Activated T-helper 9 cell treated with anti-CD3 and anti-CD28 coated beads, Interleukin-2, amount 50 U/mL, for 16 hours (primary cell): Measurements from ENCODE around the gene CRIP2.
A peak's percentile ranks its signal among the peaks of the same experiment; 100 is the strongest.

Source experiments
- DNase-seq: peaks from one replicate; pipeline ENCODE4 v3.0.0-alpha.2; 2020; ENCODE audit warnings: low read depth

CRIP2 gene

GRCh38 chr14:105499256-105500035 is 24.8 kb downstream of the CRIP2 start:
- no peak for DNase-seq

DNA sequence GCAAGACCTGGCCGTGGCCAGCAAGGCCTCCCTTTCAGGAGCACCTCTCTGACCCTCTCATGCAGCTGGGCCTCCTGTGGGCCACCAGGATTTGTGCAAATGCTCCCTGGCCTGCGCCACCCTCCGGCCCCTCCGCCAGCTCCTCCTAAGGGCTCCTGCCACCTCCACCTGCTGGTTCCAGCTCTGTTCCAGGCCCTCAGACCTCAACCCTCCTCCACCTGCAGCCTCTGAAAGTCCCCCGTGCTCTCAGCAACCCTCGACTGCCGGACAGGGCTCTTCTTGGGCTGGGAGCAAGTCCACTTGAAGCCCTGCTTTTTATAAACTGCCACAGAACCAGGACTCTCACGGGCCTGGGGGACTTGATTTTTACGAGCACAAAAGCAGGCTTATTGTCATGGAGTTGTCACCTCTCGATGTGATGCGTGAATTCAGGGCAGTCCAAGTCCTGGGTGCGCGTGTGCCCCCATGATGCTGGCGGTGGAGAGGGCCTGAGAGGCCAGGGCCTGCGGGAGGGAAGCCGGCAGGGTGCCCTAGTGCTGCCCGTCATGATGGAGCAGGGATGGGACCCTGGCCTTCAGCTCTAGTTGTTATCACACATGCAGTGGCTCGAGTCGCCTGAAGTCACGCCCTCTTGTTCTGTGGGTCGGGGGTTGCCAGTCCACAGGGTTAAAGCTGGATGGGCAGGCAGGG is 25.6 kb downstream of the CRIP2 start:
- no peak for DNase-seq

- DNase-seq = no peak
Measured at GRCh38 chr14:105500726-105501101, 26.1 kb downstream of the CRIP2 start.

DNA sequence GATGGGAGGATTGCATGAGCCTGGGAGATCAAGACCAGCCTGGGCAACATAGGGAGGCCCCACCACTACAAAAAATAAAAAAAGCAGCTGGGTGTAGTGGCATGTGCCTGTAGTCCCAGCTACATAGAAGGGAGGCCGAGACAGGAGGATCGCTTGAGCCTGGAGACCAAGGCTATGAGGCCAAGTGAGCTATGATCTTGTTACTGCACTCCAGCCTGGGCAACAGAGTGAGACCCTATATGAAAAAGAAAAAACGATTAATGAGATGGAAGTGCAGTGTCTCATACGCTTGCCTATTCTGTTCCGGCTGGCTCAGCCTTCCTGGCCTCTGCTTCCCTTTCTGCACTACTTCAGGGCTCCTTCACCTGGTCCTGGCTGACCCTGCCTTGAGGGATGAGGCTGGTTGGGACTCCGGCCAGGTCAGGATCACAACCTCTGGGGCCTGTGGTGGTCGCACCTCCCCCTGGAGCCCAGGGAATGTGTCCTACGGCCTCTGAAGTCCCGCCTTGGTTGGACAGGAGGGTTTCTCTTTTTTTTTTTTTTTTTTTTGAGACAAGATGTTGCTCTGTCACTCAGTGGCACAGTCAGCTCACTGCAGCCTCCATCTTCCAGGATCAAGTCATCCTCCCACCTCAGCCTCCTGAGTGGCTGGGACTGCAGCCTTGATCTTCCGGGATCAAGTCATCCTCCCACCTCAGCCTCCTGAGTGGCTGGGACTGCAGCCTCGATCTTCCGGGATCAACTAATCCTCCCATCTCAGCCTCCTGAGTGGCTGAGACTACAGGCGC is 27.1 kb downstream of the CRIP2 start:
- no peak for DNase-seq

GRCh38 chr14:105502446-105503295 is 28.1 kb downstream of the CRIP2 start:
- DNase-seq = no peak

- DNase-seq = no peak
Measured at GRCh38 chr14:105503296-105503640, 28.6 kb downstream of the CRIP2 start.

- DNase-seq = no peak
Measured at GRCh38 chr14:105503935-105504692, 29.5 kb downstream of the CRIP2 start.

GRCh38 chr14:105505101-105505500 is 30.5 kb downstream of the CRIP2 start:
- DNase-seq = no peak

GRCh38 chr14:105507247-105507646 is 32.6 kb downstream of the CRIP2 start:
- no peak for DNase-seq

- DNase-seq = no peak
Measured at GRCh38 chr14:105508069-105508468, 33.4 kb downstream of the CRIP2 start.

DNA sequence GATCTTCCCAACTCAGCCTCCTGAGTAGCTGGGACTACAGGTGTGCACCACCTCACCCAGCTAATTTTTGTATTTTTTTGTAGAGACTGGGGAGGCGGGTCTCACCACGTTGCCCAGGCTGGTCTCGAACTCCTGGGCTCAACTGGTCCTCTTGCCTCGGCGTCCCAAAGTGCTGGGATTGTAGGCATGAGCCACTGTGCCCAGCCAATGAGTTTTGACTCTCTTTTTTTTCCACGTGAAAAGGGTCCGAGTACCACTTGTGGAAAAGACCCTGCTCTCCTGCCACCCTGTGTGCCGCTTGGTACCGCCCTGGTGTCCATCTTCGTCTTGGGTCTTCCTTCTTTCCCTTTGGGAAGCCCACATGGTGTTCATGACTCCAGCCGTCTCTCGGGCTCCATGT is 34.0 kb downstream of the CRIP2 start:
- DNase-seq = no peak

GRCh38 chr14:105517096-105517495 is 42.5 kb downstream of the CRIP2 start:
- no peak for DNase-seq

DNA sequence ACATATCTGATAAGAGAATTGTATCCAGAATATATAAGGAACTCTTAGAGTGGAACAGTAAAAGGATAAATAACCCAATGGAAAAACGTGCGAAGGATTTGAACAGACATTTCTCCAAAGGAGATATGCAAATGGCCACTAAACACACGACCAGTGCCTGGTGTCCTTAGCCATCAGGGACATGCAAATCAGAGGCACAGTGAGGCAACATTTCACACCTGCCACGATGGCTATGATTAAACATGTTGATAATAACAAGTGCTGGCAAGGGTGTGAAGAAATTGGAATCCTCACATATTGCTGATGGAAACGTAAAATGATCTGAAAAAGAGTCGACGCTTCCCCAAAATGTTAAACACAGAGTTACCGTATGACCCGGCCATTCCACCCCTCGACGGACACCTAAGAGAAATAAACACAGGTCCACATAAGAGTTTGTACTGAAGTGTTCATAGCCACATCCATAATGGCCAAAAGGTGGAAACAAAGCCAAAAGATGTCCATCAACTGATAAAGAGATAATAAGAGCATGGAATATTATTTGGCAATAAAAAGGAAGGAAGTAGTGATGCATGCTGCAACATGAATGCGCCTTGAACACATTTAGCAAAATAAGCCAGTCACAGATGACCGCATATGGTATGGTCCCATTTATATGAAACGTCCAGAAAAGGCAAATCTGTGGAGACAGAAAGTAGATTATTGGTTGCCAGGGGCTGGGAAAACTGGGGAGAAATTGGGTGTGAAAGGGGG is 45.5 kb downstream of the CRIP2 start:
- no peak for DNase-seq

DNA sequence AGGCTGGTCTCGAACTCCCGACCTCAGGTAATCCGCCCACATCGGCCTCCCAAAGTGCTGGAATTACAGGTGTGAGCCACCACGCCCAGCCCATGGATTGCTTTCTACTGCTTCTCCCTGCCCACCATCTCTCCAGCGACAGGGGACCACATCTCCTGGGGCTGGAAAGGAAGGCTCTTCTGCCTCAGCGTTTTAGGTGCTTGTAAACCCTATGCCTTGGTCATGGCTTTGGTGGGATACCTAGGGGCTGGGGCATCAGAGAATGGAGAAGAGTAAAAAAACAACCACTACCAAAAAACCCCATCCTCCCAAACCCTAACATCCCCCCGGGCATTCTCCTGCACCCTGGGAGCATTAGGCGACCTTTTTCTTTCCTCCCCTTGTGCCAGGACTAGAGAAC is 50.7 kb downstream of the CRIP2 start:
- DNase-seq = no peak

DNA sequence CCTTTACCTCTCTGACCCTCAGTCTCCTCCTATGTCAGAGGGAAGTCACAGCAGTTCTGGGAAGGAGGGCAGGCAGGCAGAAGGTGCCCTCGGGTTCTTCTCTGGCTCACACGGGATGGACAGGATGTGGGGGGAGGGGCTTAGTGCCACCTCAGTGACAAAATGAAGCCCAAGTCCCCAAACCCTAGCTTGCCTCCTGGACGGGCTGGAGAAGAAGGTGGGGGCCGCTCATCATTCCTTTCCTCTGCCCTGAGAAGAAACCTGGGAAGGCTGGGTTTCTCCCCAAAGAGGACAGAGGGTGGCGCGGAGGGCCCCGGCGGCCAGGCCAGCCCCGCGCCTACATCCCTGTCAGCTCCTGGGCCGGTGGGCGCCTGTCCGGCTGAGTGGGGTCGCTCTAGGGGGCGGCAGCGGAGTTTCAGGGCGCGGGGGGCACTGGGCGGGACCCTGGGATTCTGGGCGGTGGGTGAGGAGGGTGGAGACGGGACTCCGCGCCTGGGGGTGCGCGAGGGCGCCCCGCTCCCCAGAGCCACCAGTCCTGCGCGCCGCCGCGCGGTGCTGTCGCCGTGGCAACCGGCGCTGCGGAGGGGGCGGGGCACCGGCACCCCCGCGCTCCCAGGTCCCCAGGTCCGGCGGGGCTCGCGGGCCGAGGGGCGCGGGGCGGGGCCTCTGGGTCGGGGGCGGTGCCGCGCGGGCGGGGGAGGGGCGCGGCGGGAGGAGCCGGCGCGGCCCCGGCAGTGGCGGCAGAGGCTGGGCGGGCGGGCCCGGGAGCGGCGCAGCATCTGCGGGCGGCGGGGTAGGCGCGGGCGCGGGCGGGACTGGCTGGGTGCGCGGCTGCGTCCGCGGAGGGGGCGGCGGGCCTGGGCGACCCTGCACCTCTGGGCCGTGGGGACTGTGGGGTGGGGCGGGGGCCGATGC is 51.5 kb downstream of the CRIP2 start, which contains the start of gene TMEM121:
TSS of gene TMEM121 (plus strand) at position 723 of the 915 bp plus-strand sequence. CDS start 2,252 bp downstream, outside the sequence.
- DNase-seq = peak; percentile 21

GRCh38 chr14:105526776-105527380 is 52.3 kb downstream of the CRIP2 start:
- DNase-seq = no peak

DNA sequence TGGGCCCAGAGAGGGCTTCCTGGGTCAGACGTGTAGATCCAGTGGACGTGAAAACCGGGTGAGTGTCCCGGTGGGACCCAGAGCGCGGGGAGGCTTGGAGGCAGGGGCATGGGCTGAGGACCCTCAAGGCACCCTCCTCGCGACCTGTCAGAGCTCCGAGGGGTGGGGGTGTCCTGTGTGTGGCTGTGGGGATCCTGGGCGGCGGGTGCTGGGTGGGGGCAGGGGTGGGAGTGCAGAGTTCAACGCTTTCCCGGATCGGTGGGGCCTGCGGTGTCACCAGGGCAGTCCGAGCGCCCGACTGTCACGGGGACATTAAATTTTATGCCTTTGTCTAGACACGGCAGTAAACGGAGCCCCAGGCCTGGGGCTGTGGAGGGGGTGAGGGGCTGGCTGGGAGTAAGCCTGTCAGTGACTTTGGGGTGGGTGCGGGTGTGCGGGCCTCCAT is 52.8 kb downstream of the CRIP2 start:
- DNase-seq = no peak

DNA sequence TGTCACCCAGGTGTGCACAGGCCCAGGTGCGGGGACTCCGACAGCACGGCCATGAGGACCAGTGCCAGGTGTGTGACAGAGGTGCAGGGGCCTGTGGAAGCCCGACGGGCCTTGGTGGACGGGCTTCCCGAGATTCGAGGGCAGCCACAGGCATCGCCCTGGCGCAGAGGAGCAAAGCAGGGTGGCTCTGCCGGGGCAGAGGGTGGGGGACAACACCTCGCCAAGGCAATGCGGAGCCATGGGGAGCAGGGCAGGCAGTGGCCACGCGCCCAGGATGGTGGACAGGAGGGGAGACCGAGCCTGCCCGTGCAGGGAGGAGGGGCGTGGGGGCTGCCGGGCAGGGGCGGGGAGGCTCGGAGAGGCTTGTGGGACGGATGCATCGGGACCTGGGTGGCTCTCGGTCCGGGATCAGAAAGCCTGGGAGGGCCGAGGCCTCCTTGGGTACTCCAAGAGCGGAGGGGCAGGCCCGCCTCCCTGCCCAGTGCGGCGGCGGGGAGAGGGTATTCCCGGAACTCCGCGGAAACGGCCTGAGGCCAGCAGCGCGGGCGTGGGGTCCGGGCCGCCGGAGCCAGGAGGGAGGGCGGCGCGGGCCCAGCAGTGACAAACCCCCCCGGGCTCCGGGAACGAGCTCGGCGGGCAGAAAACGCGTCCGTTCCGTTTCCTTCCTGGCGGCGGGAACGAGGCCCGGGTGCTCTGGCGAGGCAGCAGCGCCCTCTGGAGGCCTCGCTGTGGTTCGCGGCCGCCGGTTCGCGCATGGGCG is 53.4 kb downstream of the CRIP2 start:
- peak; percentile 68 for DNase-seq
